ENCODE measurements around the gene EEIG1.

DNA sequence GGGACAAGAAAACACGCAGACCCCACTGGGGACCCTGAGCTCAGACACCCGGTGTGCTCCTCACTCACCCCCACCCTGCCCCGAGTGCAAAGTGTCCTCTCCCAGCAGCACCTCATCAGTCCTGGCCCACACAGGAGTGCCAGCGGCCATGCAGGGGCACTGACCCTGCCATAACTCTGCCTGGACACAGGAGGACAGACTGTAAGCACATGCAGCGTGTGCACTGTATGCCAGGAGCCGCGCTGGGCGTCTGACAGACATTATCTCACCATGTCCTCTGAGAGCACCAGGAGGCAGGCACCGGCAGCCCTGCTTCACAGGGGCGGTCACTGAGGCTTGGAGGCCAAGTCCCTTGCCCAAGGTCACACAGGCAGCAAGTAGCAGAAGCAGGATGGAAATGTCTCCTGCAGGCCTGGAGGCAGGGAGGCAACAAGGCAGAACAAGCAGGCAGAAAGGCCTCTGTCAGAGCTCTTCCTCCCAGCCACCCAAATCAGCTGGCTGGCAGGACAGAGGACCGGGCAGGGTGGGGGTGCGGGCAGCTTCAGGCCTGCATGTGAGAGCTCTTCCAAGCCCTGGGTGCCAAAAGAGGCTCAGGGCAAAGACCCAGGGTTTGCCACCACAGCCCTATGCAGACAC lies 8.4 kb downstream of the EEIG1 start:
- TF ChIP-seq TAF1 (IDR thresholded peaks at IDR 0.05; ENCODE audit: borderline replicate concordance, insufficient read depth, low read length): no peak
- TF ChIP-seq POLR2AphosphoS5 (IDR thresholded peaks at IDR 0.05; ENCODE audit: low read depth, low read length): no peak
- TF ChIP-seq SIN3A (IDR thresholded peaks at IDR 0.05; ENCODE audit: borderline replicate concordance, insufficient read depth, low read length): no peak
- TF ChIP-seq FOXP2 (optimal IDR thresholded peaks at IDR 0.05; ENCODE audit: borderline replicate concordance, extremely low read depth, extremely low read length, insufficient read depth): no peak
- TF ChIP-seq, protein P1, sequence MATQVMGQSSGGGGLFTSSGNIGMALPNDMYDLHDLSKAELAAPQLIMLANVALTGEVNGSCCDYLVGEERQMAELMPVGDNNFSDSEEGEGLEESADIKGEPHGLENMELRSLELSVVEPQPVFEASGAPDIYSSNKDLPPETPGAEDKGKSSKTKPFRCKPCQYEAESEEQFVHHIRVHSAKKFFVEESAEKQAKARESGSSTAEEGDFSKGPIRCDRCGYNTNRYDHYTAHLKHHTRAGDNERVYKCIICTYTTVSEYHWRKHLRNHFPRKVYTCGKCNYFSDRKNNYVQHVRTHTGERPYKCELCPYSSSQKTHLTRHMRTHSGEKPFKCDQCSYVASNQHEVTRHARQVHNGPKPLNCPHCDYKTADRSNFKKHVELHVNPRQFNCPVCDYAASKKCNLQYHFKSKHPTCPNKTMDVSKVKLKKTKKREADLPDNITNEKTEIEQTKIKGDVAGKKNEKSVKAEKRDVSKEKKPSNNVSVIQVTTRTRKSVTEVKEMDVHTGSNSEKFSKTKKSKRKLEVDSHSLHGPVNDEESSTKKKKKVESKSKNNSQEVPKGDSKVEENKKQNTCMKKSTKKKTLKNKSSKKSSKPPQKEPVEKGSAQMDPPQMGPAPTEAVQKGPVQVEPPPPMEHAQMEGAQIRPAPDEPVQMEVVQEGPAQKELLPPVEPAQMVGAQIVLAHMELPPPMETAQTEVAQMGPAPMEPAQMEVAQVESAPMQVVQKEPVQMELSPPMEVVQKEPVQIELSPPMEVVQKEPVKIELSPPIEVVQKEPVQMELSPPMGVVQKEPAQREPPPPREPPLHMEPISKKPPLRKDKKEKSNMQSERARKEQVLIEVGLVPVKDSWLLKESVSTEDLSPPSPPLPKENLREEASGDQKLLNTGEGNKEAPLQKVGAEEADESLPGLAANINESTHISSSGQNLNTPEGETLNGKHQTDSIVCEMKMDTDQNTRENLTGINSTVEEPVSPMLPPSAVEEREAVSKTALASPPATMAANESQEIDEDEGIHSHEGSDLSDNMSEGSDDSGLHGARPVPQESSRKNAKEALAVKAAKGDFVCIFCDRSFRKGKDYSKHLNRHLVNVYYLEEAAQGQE (IDR thresholded peaks at IDR 0.05; ENCODE audit: insufficient read depth in 1 of 2, low read depth in 2 of 2, low read length in 2 of 2): no peak
